Psoas muscle (tissue), 8 donors: Measurements from ENCODE around the gene LRIF1. TPM values are rescaled to one million over a fixed set of nuclear protein-coding genes. Genes with fewer than 3 reads are reported as not detected.
A peak's percentile ranks its signal among the peaks of the same experiment; 100 is the strongest.

Experiments used
- ATAC-seq, 4 donors: fragments of 200-7000 bp; cut with Tn5 transposase; one replicate each; pipeline ENCODE4 v1.9.1; 2020; ENCODE audit warnings: moderate library complexity in 3 of 4, mild to moderate bottlenecking in 2 of 4
- DNase-seq, 2 donors: peaks; one replicate each; pipeline ENCODE4 v3.0.0-alpha.2; 2020
- H3K27ac ChIP-seq: fragments of 200-600 bp; one replicate; pipeline ENCODE4 v1.8.0; 2022
- H3K27me3 ChIP-seq, 3 donors: fragments of 200-600 bp in 1 of 3; one replicate each; pipeline versions ENCODE4 v1.6.1 to v1.8.0; 2013 to 2022; ENCODE audit warnings: low read length in 2 of 3, mild to moderate bottlenecking in 2 of 3, moderate library complexity in 1 of 3; ENCODE audit not compliant: insufficient read depth in 3 of 3
- H3K36me3 ChIP-seq, 2 donors: fragments of 200-600 bp in 1 of 2; one replicate each; pipeline versions ENCODE4 v1.6.1 to v1.8.0; 2013 to 2022; ENCODE audit warnings: low read depth in 1 of 2, mild to moderate bottlenecking in 1 of 2, moderate library complexity in 1 of 2; ENCODE audit not compliant: insufficient read depth in 1 of 2
- H3K4me1 ChIP-seq: fragments of 200-600 bp; one replicate; pipeline ENCODE4 v1.8.0; 2022
- H3K4me3 ChIP-seq: fragments of 200-600 bp; one replicate; pipeline ENCODE4 v1.8.0; 2022; ENCODE audit warnings: mild to moderate bottlenecking
- H3K9me3 ChIP-seq: fragments of 200-600 bp; one replicate; pipeline ENCODE4 v1.8.0; 2022
- WGBS, 3 donors: extraction: QIAGEN DNeasy Blood & Tissue Kit; methylation state at CpG; one replicate each; pipeline versions ENCODE4 v1.1.6 to v1.1.7; 2013; 5-methylcytosine and 5-hydroxymethylcytosine counted together
- intact Hi-C, 2 donors: fragments of 100-400 bp; cut with DNase I; formaldehyde crosslinking; loops; one replicate each; pipeline versions ENCODE4 v1.11.0 to v1.14.2; 2022
- polyA plus RNA-seq, 3 donors: library from polyadenylated mRNA; stranded (reverse); fragments of 200-250 nt; gene quantifications; one replicate each; pipeline ENCODE4 v1.2.3, GENCODE V29; 2013
- total RNA-seq, 4 donors: library from RNA; stranded (reverse); fragmentation: NEBNext Ultra II Directional in 2 of 4; extraction: Animal tissue kit (Norgen Biotek cat#: 25700) in 2 of 4; gene quantifications; one replicate each; pipeline versions ENCODE4 v1.2.1 to v1.2.4, GENCODE V29; 2021 to 2023
- TF ChIP-seq, protein P1 (sequence below): fragments of 200-600 bp; IDR thresholded peaks from one replicate; pipeline ENCODE4 v1.8.0; 2022; ENCODE audit warnings: antibody characterized with exemption
- donor health status: healthy with polysubstance abuse.
- donor health status: DM: no; HTN: no; CAD: no; lungs with moderate emphysema.
- donor health status: Bipolar disorder and iron deficiency.
- donor health status: healthy.
- donor health status: DM: yes; HTN: yes; CAD: no.
- donor health status: DM: no; HTN: no; CAD: no.
- donor health status: DM: no; HTN: no; CAD: no.
- donor health status: DM: yes; HTN: yes; CAD: no.

Gene LRIF1
- total and polyA plus RNA-seq, 7 donors, result 6.3 to 51.9 (median 10.6) TPM

DNA sequence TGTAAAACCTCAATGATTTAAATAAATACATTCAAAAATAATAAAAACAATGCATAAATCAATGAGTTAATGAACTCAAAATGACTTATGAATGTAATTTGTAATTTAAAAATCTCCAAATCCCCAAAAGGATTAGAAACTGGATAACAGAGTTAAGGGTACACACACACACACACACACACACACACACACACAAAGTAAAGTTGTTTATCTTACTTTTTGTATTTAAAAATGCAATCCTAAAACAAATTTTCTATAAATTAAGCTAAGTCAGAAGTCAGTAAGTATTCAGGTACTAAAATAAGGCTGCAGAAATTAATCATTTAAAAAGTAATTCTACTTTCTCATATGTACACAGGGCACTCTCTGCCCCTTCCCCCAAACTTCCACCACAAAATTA lies 1.8 kb downstream of the LRIF1 start:
- ATAC-seq, result no peak
- H3K36me3 ChIP-seq, result no peaks in the 10 kb centered on the region
- H3K4me3 ChIP-seq, result peak overlapping the region; percentile 83
- DNase-seq, result no peak
- intact Hi-C loops, result no loop called here
- H3K27me3 ChIP-seq, result peaks cover 0 to 6% (median 3%) of the 10 kb centered on the region in 3 donors
- no peak overlapping the region for H3K27ac ChIP-seq
- H3K4me1 ChIP-seq, result peaks cover 23% of the 10 kb centered on the region
- peaks cover 8% of the 10 kb centered on the region for H3K9me3 ChIP-seq
- TF ChIP-seq, protein P1, sequence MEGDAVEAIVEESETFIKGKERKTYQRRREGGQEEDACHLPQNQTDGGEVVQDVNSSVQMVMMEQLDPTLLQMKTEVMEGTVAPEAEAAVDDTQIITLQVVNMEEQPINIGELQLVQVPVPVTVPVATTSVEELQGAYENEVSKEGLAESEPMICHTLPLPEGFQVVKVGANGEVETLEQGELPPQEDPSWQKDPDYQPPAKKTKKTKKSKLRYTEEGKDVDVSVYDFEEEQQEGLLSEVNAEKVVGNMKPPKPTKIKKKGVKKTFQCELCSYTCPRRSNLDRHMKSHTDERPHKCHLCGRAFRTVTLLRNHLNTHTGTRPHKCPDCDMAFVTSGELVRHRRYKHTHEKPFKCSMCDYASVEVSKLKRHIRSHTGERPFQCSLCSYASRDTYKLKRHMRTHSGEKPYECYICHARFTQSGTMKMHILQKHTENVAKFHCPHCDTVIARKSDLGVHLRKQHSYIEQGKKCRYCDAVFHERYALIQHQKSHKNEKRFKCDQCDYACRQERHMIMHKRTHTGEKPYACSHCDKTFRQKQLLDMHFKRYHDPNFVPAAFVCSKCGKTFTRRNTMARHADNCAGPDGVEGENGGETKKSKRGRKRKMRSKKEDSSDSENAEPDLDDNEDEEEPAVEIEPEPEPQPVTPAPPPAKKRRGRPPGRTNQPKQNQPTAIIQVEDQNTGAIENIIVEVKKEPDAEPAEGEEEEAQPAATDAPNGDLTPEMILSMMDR, result no peak

DNA sequence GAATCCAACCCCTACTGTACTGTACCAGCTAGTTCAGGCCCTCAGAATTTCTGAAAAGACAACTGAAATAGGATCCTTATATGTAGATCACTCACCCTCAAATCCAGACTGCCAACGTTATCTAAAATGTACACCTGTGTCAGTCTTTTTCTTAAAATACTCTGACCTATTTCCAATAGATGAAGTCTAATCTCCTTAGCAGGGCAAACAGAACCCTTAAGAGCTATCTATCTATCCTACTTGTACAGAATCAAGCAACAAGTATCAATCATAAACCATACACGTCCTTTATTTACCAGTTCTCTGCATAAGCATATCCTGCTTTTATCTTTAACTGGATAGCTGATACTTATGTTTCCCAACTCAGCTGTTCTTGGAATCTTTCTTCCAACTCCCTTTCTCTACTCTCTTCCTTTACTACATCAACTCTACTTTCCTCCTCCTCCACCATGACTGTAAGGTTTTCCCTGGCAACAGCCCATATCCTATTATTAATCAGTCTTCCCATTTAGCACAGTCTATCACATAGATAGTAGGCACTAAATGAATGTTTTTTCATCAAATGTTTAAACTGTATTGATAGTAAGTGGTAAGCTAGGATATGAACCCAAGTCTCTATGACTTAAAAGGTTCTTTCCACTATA lies 2.8 kb downstream of the LRIF1 start:
- peak overlapping the region; percentile 11 for H3K4me3 ChIP-seq
- no peaks in the 10 kb centered on the region for H3K27me3 ChIP-seq
- H3K4me1 ChIP-seq, result peaks cover 23% of the 10 kb centered on the region
- TF ChIP-seq, protein P1, result no peak
- no peak overlapping the region for H3K27ac ChIP-seq
- ATAC-seq, result no peak
- intact Hi-C loops, result no loop called here
- 55 to 81% (median 66%) methylated on average over 2 of the region's 2 CpGs for WGBS, 3 donors
- no peak for DNase-seq
- peaks cover 8% of the 10 kb centered on the region for H3K9me3 ChIP-seq
- H3K36me3 ChIP-seq, result no peaks in the 10 kb centered on the region

DNA sequence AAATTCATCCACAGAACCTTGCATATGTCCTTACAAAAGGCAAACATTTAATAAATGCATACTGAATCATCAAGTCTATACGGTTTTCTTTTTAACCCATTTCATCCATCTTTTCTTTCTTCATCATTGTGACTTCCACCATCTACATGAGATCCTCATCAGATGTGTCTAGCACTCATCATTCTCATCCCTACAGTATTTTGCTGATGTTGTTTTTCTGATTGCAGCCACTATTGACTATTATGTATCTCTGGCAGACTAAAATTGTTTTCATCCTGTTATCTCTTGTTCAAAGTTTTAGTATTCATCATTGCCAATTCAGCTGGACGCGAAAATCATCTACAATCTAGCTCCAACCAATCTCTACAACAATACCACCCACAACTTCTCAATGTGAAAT lies 5.9 kb downstream of the LRIF1 start:
- Histone ChIP-seq H3K27ac (no peak overlapping the region), H3K9me3 (no peaks in the 10 kb centered on the region), H3K36me3 (no peaks in the 10 kb centered on the region), H3K4me3 (no peak overlapping the region), H3K27me3 (no peaks in the 10 kb centered on the region), H3K4me1 (peaks cover 19% of the 10 kb centered on the region)
- TF ChIP-seq, protein P1, result no peak
- ATAC-seq (no peak), DNase-seq (no peak)
- 95 to 96% (median 96%) methylated on average over 3 of the region's 3 CpGs for whole genome bisulfite sequencing, 3 donors
- intact Hi-C loops, result no loop called here

DNA sequence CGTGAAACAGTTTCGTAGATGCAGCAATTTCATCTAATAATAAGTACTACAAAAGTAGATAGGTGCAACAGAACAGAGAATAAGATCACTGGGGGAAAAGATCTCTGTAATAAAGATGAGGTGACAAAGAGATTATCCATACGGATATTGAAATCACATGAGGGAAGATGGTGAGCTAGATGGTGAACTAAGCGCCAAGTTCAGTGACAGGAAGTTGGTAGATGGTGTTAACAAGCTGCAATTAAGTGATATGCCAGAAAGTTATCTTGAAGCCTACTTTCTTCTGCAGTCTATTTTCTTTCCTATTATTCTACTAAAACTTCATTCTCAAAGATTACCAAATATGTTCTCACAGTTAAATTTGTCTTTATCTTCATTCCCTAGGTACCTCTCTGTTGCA lies 7.1 kb downstream of the LRIF1 start:
- H3K27me3 ChIP-seq, result no peaks in the 10 kb centered on the region
- peaks cover 10% of the 10 kb centered on the region for H3K4me1 ChIP-seq
- intact Hi-C loops, result no loop called here
- TF ChIP-seq, protein P1, result no peak
- no peak overlapping the region for H3K27ac ChIP-seq
- peaks cover 0 to 6% of the 10 kb centered on the region in 2 donors for H3K36me3 ChIP-seq
- ATAC-seq, result no peak
- H3K4me3 ChIP-seq, result no peak overlapping the region
- 92 to 98% (median 95%) methylated on average over 4 of the region's 4 CpGs for WGBS, 3 donors
- DNase-seq, result no peak
- no peaks in the 10 kb centered on the region for H3K9me3 ChIP-seq

DNA sequence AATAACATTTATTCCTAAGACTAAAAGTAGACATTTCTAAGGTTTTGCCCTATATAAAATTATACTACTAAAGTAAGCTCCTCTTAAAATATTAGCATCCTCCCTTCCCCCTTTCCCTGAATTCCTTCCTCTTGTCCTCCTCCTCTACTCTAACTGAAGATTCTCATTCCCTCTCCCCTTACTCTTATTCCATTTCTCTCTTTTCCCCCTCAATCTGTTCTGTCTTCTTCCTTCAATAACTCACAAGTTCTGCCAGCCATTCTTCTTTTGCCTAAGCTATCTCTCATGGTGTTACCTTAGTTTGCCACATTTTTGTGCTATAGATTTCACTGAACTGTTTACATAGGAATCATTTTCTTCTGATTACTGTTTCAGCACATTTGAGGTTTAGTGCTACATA lies 10.7 kb downstream of the LRIF1 start:
- Histone ChIP-seq H3K4me1 (no peaks in the 10 kb centered on the region), H3K9me3 (no peaks in the 10 kb centered on the region), H3K27me3 (no peaks in the 10 kb centered on the region), H3K27ac (no peak overlapping the region), H3K36me3 (peaks cover 0 to 27% of the 10 kb centered on the region in 2 donors), H3K4me3 (no peak overlapping the region)
- TF ChIP-seq, protein P1, result no peak
- no peak for ATAC-seq
- no peak for DNase-seq
- intact Hi-C loops, result no loop called here
